HEK293T (cell line): Measurements from ENCODE around the gene SLC36A3.
"Not testable (repeated sequence)": the region's sequence is repeated elsewhere in the genome, so short reads cannot be mapped to it uniquely, and the experiment has no call there.

Experiments
- CTCF ChIA-PET: fragments of 350-600 bp; formaldehyde crosslinking; extraction: SDS; loops from one replicate; lab custom pipeline; 2021; ENCODE audit warnings: antibody characterized with exemption, inconsistent platforms; lab: Yijun Ruan, JAX
- POLR2A ChIA-PET: fragments of 350-600 bp; formaldehyde crosslinking; extraction: SDS; loops from one replicate; lab custom pipeline; 2020; ENCODE audit warnings: antibody characterized with exemption, inconsistent platforms; lab: Yijun Ruan, JAX
- DNase-seq: peaks from one replicate; pipeline ENCODE4 v3.0.0; 2012; ENCODE audit warnings: mixed read lengths; ENCODE audit errors: extremely low spot score
- ARNT ChIP-seq: fragments of 450-650 bp; IDR thresholded peaks from 2 replicates; pipeline ENCODE4 v1.6.1; 2017; ENCODE audit warnings: mild to moderate bottlenecking
- BHLHE40 ChIP-seq: fragments of 450-650 bp; IDR thresholded peaks from 2 replicates; pipeline ENCODE4 v1.6.1; 2016; ENCODE audit warnings: mild to moderate bottlenecking, moderate library complexity, borderline replicate concordance
- ELF4 ChIP-seq: fragments of 450-650 bp; IDR thresholded peaks from 2 replicates; pipeline ENCODE4 v1.6.1; 2017; ENCODE audit warnings: antibody characterized with exemption
- FOXA1 ChIP-seq: fragments of 450-650 bp; IDR thresholded peaks from 2 replicates; pipeline ENCODE4 v1.6.1; 2016; ENCODE audit warnings: mild to moderate bottlenecking
- FOXK2 ChIP-seq: fragments of 450-650 bp; IDR thresholded peaks from 2 replicates; pipeline ENCODE4 v1.6.1; 2016; ENCODE audit warnings: mild to moderate bottlenecking
- FOXM1 ChIP-seq: fragments of 450-650 bp; IDR thresholded peaks from 2 replicates; pipeline ENCODE4 v1.6.1; 2017; ENCODE audit warnings: mild to moderate bottlenecking, borderline replicate concordance
- HDGF ChIP-seq: fragments of 450-650 bp; IDR thresholded peaks from 2 replicates; pipeline ENCODE4 v1.6.1; 2017; ENCODE audit warnings: antibody characterized with exemption, borderline replicate concordance
- L3MBTL2 ChIP-seq: fragments of 450-650 bp; conservative IDR thresholded peaks from 2 replicates; pipeline ENCODE4 v1.6.1; 2016; ENCODE audit warnings: mild to moderate bottlenecking
- LEF1 ChIP-seq: fragments of 450-650 bp; IDR thresholded peaks from 2 replicates; pipeline ENCODE4 v1.6.1; 2017; ENCODE audit warnings: mild to moderate bottlenecking, borderline replicate concordance
- NFRKB ChIP-seq: fragments of 450-650 bp; IDR thresholded peaks from 2 replicates; pipeline ENCODE4 v1.6.1; 2016; ENCODE audit warnings: mild to moderate bottlenecking, moderate library complexity
- SP1 ChIP-seq: fragments of 450-650 bp; IDR thresholded peaks from 2 replicates; pipeline ENCODE4 v1.6.1; 2017
- SUZ12 ChIP-seq: fragments of 450-650 bp; IDR thresholded peaks from 2 replicates; pipeline ENCODE4 v1.6.1; 2016; ENCODE audit warnings: mild to moderate bottlenecking
- TARDBP ChIP-seq: fragments of 450-650 bp; IDR thresholded peaks from 2 replicates; pipeline ENCODE4 v1.6.1; 2016
- ZNF384 ChIP-seq: fragments of 450-650 bp; IDR thresholded peaks from 2 replicates; pipeline ENCODE4 v1.6.1; 2016
- TF ChIP-seq, protein P1 (sequence below): fragments of 450-650 bp; IDR thresholded peaks from 2 replicates; pipeline ENCODE4 v1.6.1; 2016

The SLC36A3 gene

GRCh38 chr5:151312756-151313324 lies 9.3 kb upstream of the SLC36A3 start:
- POLR2A ChIA-PET, result no interaction called here
- CTCF ChIA-PET, result interaction anchor here (1.0 to 1.2 kb wide), 2 partner anchors 15 to 211 kb away, joined by 3 to 4 read pairs; no protein-coding TSS in a partner anchor
- DNase-seq, result no peak
- TF ChIP-seq TARDBP (no peak), BHLHE40 (no peak), ELF4 (no peak), FOXM1 (no peak), ZNF384 (no peak), ARNT (no peak)
- TF ChIP-seq, protein P1, sequence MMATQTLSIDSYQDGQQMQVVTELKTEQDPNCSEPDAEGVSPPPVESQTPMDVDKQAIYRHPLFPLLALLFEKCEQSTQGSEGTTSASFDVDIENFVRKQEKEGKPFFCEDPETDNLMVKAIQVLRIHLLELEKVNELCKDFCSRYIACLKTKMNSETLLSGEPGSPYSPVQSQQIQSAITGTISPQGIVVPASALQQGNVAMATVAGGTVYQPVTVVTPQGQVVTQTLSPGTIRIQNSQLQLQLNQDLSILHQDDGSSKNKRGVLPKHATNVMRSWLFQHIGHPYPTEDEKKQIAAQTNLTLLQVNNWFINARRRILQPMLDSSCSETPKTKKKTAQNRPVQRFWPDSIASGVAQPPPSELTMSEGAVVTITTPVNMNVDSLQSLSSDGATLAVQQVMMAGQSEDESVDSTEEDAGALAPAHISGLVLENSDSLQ, result no peak

GRCh38 chr5:151310932-151311331 lies 7.4 kb upstream of the SLC36A3 start:
- CTCF ChIA-PET, result no interaction called here
- no peak for DNase-seq
- POLR2A ChIA-PET, result no interaction called here
- no peak for TF ChIP-seq SP1
- no peak for TF ChIP-seq TARDBP
- no peak for TF ChIP-seq LEF1
- no peak for TF ChIP-seq SUZ12
- no peak for TF ChIP-seq FOXK2
- no peak for TF ChIP-seq ELF4
- no peak for TF ChIP-seq FOXA1
- no peak for TF ChIP-seq L3MBTL2
- no peak for TF ChIP-seq FOXM1
- no peak for TF ChIP-seq ARNT
- no peak for TF ChIP-seq HDGF
- TF ChIP-seq NFRKB, result no peak

- POLR2A ChIA-PET, DNase-seq: not testable (repeated sequence)
- CTCF ChIA-PET, result interaction anchor here (1.2 kb wide), 1 partner anchor 214 kb away, joined by 3 read pairs; no protein-coding TSS in a partner anchor
These were observed 6.3 kb upstream of the SLC36A3 start for GRCh38 chr5:151309821-151310220.

GRCh38 chr5:151309266-151309665 lies 5.7 kb upstream of the SLC36A3 start:
- DNase-seq, POLR2A ChIA-PET: not testable (repeated sequence)
- CTCF ChIA-PET, result interaction anchor here (1.2 kb wide), 1 partner anchor 214 kb away, joined by 3 read pairs; no protein-coding TSS in a partner anchor

- ChIA-PET CTCF (interaction anchor here (0.5 to 1.6 kb wide), 8 partner anchors 15 to 459 kb away, joined by 3 to 4 read pairs (median 3); no protein-coding TSS in a partner anchor), POLR2A (no interaction called here)
- TF ChIP-seq FOXK2 (no peak), ZNF384 (no peak), ARNT (no peak), SP1 (no peak)
- TF ChIP-seq, protein P1, result no peak
- peak; percentile 70 for DNase-seq
These were observed 5.3 kb downstream of the SLC36A3 start for GRCh38 chr5:151298063-151298855.

- POLR2A ChIA-PET, result no interaction called here
- no peak for DNase-seq
- TF ChIP-seq FOXK2, result no peak
- TF ChIP-seq FOXM1, result no peak
- TF ChIP-seq NFRKB, result no peak
- TF ChIP-seq BHLHE40, result no peak
- CTCF ChIA-PET, result interaction anchor here (1.6 kb wide), 1 partner anchor 21 kb away, joined by 3 read pairs; no protein-coding TSS in a partner anchor
These were observed 6.6 kb downstream of the SLC36A3 start for GRCh38 chr5:151296974-151297373.

DNA sequence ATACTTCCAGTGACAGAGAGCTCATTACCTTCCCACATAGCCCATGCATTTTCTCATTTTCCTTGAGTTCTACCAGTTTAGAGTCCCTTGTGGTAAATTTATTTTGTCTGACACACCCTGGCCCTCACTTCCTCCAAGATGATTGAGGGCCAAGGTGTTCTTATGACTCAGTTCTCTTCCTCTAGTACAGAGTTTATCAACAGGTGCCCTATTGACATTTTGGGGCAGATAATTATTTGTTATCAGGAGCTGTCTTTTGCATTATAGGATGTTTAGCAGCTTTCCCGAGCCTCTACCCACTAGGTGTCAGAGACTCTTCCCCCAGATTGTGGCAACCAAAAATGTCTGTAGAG lies 7.1 kb downstream of the SLC36A3 start:
- POLR2A ChIA-PET, result no interaction called here
- CTCF ChIA-PET, result no interaction called here
- no peak for TF ChIP-seq ELF4
- TF ChIP-seq LEF1, result no peak
- TF ChIP-seq FOXM1, result no peak
- no peak for DNase-seq

DNA sequence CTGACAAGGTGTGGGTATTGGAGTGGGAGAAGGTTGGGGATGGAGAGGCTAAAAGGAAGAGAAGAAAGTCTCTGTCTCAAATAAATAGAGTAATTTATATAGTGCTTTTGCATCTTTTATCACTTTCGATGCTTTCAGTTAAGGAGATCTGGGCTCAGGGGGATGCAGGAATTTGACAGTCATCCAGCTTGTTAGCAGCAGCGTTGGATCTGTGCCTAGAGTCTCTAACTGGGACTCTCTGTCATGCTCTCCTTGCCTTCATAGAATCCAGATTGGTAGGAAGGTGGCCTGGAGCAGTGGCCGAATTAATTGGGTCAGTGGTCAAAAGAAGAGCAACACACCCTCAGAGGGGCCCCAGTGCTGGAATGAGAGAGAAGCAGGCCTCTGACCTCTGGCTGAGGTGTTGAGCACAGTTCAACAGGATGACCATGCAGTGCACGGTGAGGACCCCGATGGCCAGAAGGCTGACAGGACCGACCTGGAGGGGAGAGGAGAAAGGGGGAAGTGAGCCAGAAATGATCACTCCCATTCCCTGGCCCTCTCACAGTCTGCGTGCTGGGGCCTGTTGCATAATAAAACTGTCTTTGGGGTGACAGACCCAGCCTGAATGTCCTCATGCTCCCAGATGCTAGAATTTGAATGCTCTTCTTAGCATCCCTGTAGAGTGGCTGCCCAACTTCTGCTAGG lies 7.6 kb downstream of the SLC36A3 start:
- no peak for DNase-seq
- ChIA-PET POLR2A (no interaction called here), CTCF (no interaction called here)
- TF ChIP-seq HDGF, result no peak
- no peak for TF ChIP-seq SUZ12
- no peak for TF ChIP-seq L3MBTL2
